IMR-90 (cell line): ENCODE measurements around the gene SNAP25. TPM values are rescaled to one million over a fixed set of nuclear protein-coding genes. Genes with fewer than 3 reads are reported as not detected.

Experiments
- ATAC-seq: fragments of 200-7000 bp; cut with Tn5 transposase; 2 replicates; pipeline ENCODE4 v1.9.1; 2020; ENCODE audit warnings: low read depth, mild to moderate bottlenecking, moderate library complexity
- BruUV-seq: library from RNA; stranded (reverse); fragments of 400-500 nt; replicated peaks from 2 replicates; lab custom pipeline; 2021; lab: Mats Ljungman, UMichigan
- CTCF ChIA-PET: fragments of 300-600 bp; formaldehyde crosslinking; extraction: SDS; loops from one replicate; lab custom pipeline; 2021; ENCODE audit warnings: antibody characterized with exemption; lab: Yijun Ruan, JAX
- POLR2A ChIA-PET: fragments of 300-600 bp; sonication (Branson Sonifier 250); formaldehyde crosslinking; loops from one replicate; lab custom pipeline; 2022; ENCODE audit warnings: antibody characterized with exemption; ENCODE audit not compliant: unreplicated experiment; lab: Charles Lee
- DNase-seq: peaks from one replicate; pipeline ENCODE4 v3.0.0; 2013
- H2AFZ ChIP-seq: replicated peaks from 2 replicates; pipeline ENCODE3; 2013; ENCODE audit warnings: low read length, mild to moderate bottlenecking; ENCODE audit not compliant: poor library complexity
- H2AK5ac ChIP-seq: 2 replicates; pipeline ENCODE4 v1.6.1; 2013; ENCODE audit warnings: low read depth, low read length, inconsistent platforms
- H2AK9ac ChIP-seq: replicated peaks from 2 replicates; pipeline ENCODE3; 2013; ENCODE audit warnings: mild to moderate bottlenecking, low read depth, low read length, moderate library complexity; ENCODE audit not compliant: poor library complexity
- H2BK120ac ChIP-seq: 2 replicates; pipeline ENCODE4 v1.6.1; 2013; ENCODE audit warnings: low read depth, low read length, inconsistent platforms
- H2BK15ac ChIP-seq: 3 replicates; pipeline ENCODE4 v1.6.1; 2013; ENCODE audit warnings: low read depth, low read length, inconsistent platforms
- H2BK20ac ChIP-seq: 2 replicates; pipeline ENCODE4 v1.6.1; 2013; ENCODE audit warnings: low read depth, mild to moderate bottlenecking, inconsistent platforms, low read length, moderate library complexity
- H2BK5ac ChIP-seq: 2 replicates; pipeline ENCODE4 v1.6.1; 2013; ENCODE audit warnings: mild to moderate bottlenecking, low read depth, low read length, inconsistent platforms; ENCODE audit not compliant: poor library complexity, severe bottlenecking
- H3K14ac ChIP-seq: replicated peaks from 2 replicates; pipeline ENCODE4 v1.6.1; 2013; ENCODE audit warnings: low read depth, low read length, inconsistent platforms
- H3K18ac ChIP-seq: 2 replicates; pipeline ENCODE4 v1.6.1; 2013; ENCODE audit warnings: low read depth, low read length, control low read depth
- H3K23ac ChIP-seq: 2 replicates; pipeline ENCODE4 v1.6.1; 2013; ENCODE audit warnings: low read depth, low read length, inconsistent platforms
- H3K27ac ChIP-seq: 2 replicates; pipeline ENCODE4 v1.5.1; 2013; ENCODE audit warnings: mild to moderate bottlenecking, control low read depth, low read length; ENCODE audit not compliant: insufficient read depth
- H3K27me3 ChIP-seq: 2 replicates; pipeline ENCODE4 v1.6.1; 2013; ENCODE audit warnings: low read length; ENCODE audit not compliant: control insufficient read depth, insufficient read depth
- H3K36me3 ChIP-seq: 2 replicates; pipeline ENCODE4 v1.6.1; 2013; ENCODE audit warnings: low read length, mixed read lengths; ENCODE audit not compliant: control insufficient read depth, insufficient read depth
- H3K4ac ChIP-seq: 2 replicates; pipeline ENCODE4 v1.6.1; 2013; ENCODE audit warnings: low read depth, low read length, inconsistent platforms
- H3K4me1 ChIP-seq: 2 replicates; pipeline ENCODE4 v1.6.1; 2013; ENCODE audit warnings: low read length, mixed read lengths; ENCODE audit not compliant: control insufficient read depth, insufficient read depth
- H3K4me2 ChIP-seq: 2 replicates; pipeline ENCODE4 v1.6.1; 2013; ENCODE audit warnings: low read depth, mild to moderate bottlenecking, control low read depth, low read length, moderate library complexity
- H3K4me3 ChIP-seq: 2 replicates; pipeline ENCODE4 v1.5.1; 2013; ENCODE audit warnings: low read depth, mild to moderate bottlenecking, control low read depth, low read length, moderate library complexity; ENCODE audit not compliant: insufficient read depth
- H3K56ac ChIP-seq: 2 replicates; pipeline ENCODE4 v1.6.1; 2013; ENCODE audit warnings: low read length, inconsistent platforms; ENCODE audit not compliant: insufficient read depth; ENCODE audit errors: extremely low read depth
- H3K79me1 ChIP-seq, 2 experiments: 2 replicates each; pipeline ENCODE4 v1.6.1; 2013; ENCODE audit warnings: low read length in 2 of 2, inconsistent platforms in 1 of 2, low read depth in 1 of 2
- H3K9ac ChIP-seq: 2 replicates; pipeline ENCODE4 v1.6.1; 2013; ENCODE audit warnings: low read depth, low read length, control low read depth
- H3K9me1 ChIP-seq: 2 replicates; pipeline ENCODE4 v1.6.1; 2013; ENCODE audit warnings: low read length, inconsistent platforms; ENCODE audit not compliant: insufficient read depth
- H3K9me3 ChIP-seq: 2 replicates; pipeline ENCODE4 v1.6.1; 2013; ENCODE audit warnings: low read length; ENCODE audit not compliant: control insufficient read depth, insufficient read depth
- H4K20me1 ChIP-seq: 2 replicates; pipeline ENCODE4 v1.6.1; 2013; ENCODE audit warnings: low read length, inconsistent platforms; ENCODE audit not compliant: insufficient read depth
- H4K5ac ChIP-seq: 2 replicates; pipeline ENCODE4 v1.6.1; 2013; ENCODE audit warnings: mild to moderate bottlenecking, low read depth, low read length, control low read depth
- H4K8ac ChIP-seq, 2 experiments: 2 replicates each; pipeline ENCODE4 v1.6.1; 2013; ENCODE audit warnings: low read depth in 2 of 2, low read length in 2 of 2, control low read depth in 1 of 2, inconsistent platforms in 1 of 2
- H4K91ac ChIP-seq: 2 replicates; pipeline ENCODE4 v1.6.1; 2013; ENCODE audit warnings: low read depth, low read length, inconsistent platforms; ENCODE audit not compliant: insufficient read depth
- CEBPB ChIP-seq: IDR thresholded peaks from 2 replicates; pipeline ENCODE4 v1.6.1; 2012; ENCODE audit warnings: low read depth, low read length, improper control_type of control experiment
- MAFK ChIP-seq: IDR thresholded peaks from 2 replicates; pipeline ENCODE4 v1.6.1; 2012; ENCODE audit warnings: low read depth, low read length, improper control_type of control experiment
- MAZ ChIP-seq: IDR thresholded peaks from 2 replicates; pipeline ENCODE4 v1.6.1; 2012; ENCODE audit warnings: low read depth, mild to moderate bottlenecking, low read length, improper control_type of control experiment, moderate library complexity, borderline replicate concordance
- POLR2A ChIP-seq: IDR thresholded peaks from 2 replicates; pipeline ENCODE4 v1.6.1; 2012; ENCODE audit warnings: mild to moderate bottlenecking, low read depth, low read length
- RCOR1 ChIP-seq: IDR thresholded peaks from 2 replicates; pipeline ENCODE4 v1.6.1; 2012; ENCODE audit warnings: mild to moderate bottlenecking, low read length, improper control_type of control experiment; ENCODE audit not compliant: insufficient replicate concordance
- dilution Hi-C: fragments of 300-500 bp; cut with HindIII; formaldehyde crosslinking; loops from one replicate; pipeline ENCODE4 v1.14.3; 2018; ENCODE audit warnings: low sequenced_read_pairs; ENCODE audit not compliant: unreplicated experiment
- in situ Hi-C: fragments of 300-500 bp; cut with MboI; formaldehyde crosslinking; loops from 3 replicates; pipeline ENCODE4 v1.14.3; 2019; ENCODE audit warnings: low sequenced_read_pairs, inconsistent platforms, mixed read lengths
- intact Hi-C: fragments of 100-400 bp; cut with micrococcal nuclease; formaldehyde crosslinking; loops from 2 replicates; pipeline ENCODE4 v1.10.0; 2022
- polyA plus RNA-seq, 3 experiments: library from polyadenylated mRNA; depleted of rRNA; stranded (reverse); fragments of >200 nt; gene quantifications; 2 replicates each; pipeline ENCODE4 v1.2.3, GENCODE V29; 2012; ENCODE audit warnings: low replicate concordance in 1 of 3
- total RNA-seq: library from RNA; depleted of rRNA; stranded (reverse); fragments of >200 nt; gene quantifications from 2 replicates; pipeline ENCODE4 v1.2.3, GENCODE V29; 2012

SNAP25 gene
- total and polyA plus RNA-seq, 2 of the 4 experiments (the other 2 are of a cell fraction): 1.1 to 2.8 TPM

- intact Hi-C loops: no loop called here
- ChIA-PET CTCF (no interaction called here), POLR2A (no interaction called here)
- H3K9me3 ChIP-seq: no peaks in the 10 kb centered on the region
- no peak overlapping the region for H3K4me3 ChIP-seq
- H3K4me2 ChIP-seq: no peak overlapping the region
- in situ Hi-C loops: no loop called here
- no TSS peak for BruUV-seq
- TF ChIP-seq MAZ (no peak), POLR2A (no peak), CEBPB (no peak), MAFK (no peak), RCOR1 (no peak)
- no peak overlapping the region for H3K9ac ChIP-seq
- no peaks in the 10 kb centered on the region for H3K9me1 ChIP-seq
- no peaks in the 10 kb centered on the region for H3K79me1 ChIP-seq
- H4K91ac ChIP-seq: no peak overlapping the region
- H4K20me1 ChIP-seq: no peaks in the 10 kb centered on the region
- H2AFZ ChIP-seq: no peak overlapping the region
- H3K4ac ChIP-seq: no peak overlapping the region
- no peak overlapping the region for H3K18ac ChIP-seq
- peaks cover 1% of the 10 kb centered on the region for H3K36me3 ChIP-seq
- H4K5ac ChIP-seq: no peak overlapping the region
- H3K4me1 ChIP-seq: no peaks in the 10 kb centered on the region
- no peak overlapping the region for H2AK9ac ChIP-seq
- dilution Hi-C loops: no loop called here
- H3K56ac ChIP-seq: no peak overlapping the region
- H2BK15ac ChIP-seq: no peak overlapping the region
- H3K27me3 ChIP-seq: no peaks in the 10 kb centered on the region
- no peak overlapping the region for H3K23ac ChIP-seq
- no peak overlapping the region for H3K27ac ChIP-seq
- H3K14ac ChIP-seq: no peak overlapping the region
- no peak overlapping the region for H2BK5ac ChIP-seq
- DNase-seq (no peak), ATAC-seq (no peak)
- H2AK5ac ChIP-seq: no peak overlapping the region
- H4K8ac ChIP-seq: no peak overlapping the region
- H2BK20ac ChIP-seq: no peak overlapping the region
- H2BK120ac ChIP-seq: no peak overlapping the region
These were observed 52.0 kb downstream of the SNAP25 start for GRCh38 chr20:10270630-10271029.
